A549 (cell line): ENCODE data around the gene MIB2. TPM values are rescaled to one million over a fixed set of nuclear protein-coding genes. Genes with fewer than 3 reads are reported as not detected.
"Not testable (repeated sequence)": the region's sequence is repeated elsewhere in the genome, so short reads cannot be mapped to it uniquely, and the experiment has no call there.

Experiments used
- ATAC-seq, 2 experiments: fragments of 200-7000 bp in 1 of 2; fragments of >200 bp in 1 of 2; cut with Nextera tagmentation in 1 of 2; cut with Tn5 transposase in 1 of 2; 3 replicates each; pipeline versions ENCODE4 v1.8.0 to v1.9.1; 2018 to 2020; ENCODE audit warnings: mild to moderate bottlenecking in 1 of 2, moderate library complexity in 1 of 2
- CTCF ChIA-PET: fragments of 300-600 bp; sonication (Branson Sonifier 250); formaldehyde crosslinking; extraction: SDS; loops from one replicate; lab custom pipeline; 2021; ENCODE audit warnings: antibody characterized with exemption, inconsistent platforms; lab: Yijun Ruan, JAX
- POLR2A ChIA-PET: fragments of 350-600 bp; formaldehyde crosslinking; extraction: SDS; loops from one replicate; lab custom pipeline; 2021; ENCODE audit warnings: antibody characterized with exemption, inconsistent platforms; lab: Yijun Ruan, JAX
- DNase-seq, 2 experiments: peaks; one replicate each; pipeline versions ENCODE4 v3.0.0 to v3.0.0-alpha.2; 2011 to 2016; ENCODE audit warnings: low read depth in 1 of 2, low spot score in 1 of 2
- FAIRE-seq: peaks from 2 replicates; lab custom pipeline; 2011; peaks lifted over from hg19 to GRCh38; lab: Jason Lieb, UNC
- H3K27ac ChIP-seq, 2 experiments: fragments of >200 bp; sonication (Bioruptor Twin); formaldehyde crosslinking; 3 replicates each; pipeline ENCODE4 v1.5.1; 2016 to 2017
- H3K4me1 ChIP-seq: fragments of >200 bp; sonication (Bioruptor Twin); formaldehyde crosslinking; 3 replicates; pipeline ENCODE4 v1.6.1; 2016
- H3K4me2 ChIP-seq: fragments of >200 bp; sonication (Bioruptor Twin); formaldehyde crosslinking; 3 replicates; pipeline ENCODE4 v1.6.1; 2016
- H3K4me3 ChIP-seq: fragments of >200 bp; sonication (Bioruptor Twin); formaldehyde crosslinking; 3 replicates; pipeline ENCODE4 v1.5.1; 2016
- H3K9me3 ChIP-seq: fragments of >200 bp; sonication (Bioruptor Twin); formaldehyde crosslinking; 3 replicates; pipeline ENCODE4 v1.6.1; 2016
- ATOH8 ChIP-seq: fragments of 250-450 bp; sonication (Bioruptor Pico); IDR thresholded peaks from 2 replicates; pipeline ENCODE4 v1.5.0; 2020; ENCODE audit warnings: low read depth, mild to moderate bottlenecking, moderate library complexity
- BHLHE40 ChIP-seq: IDR thresholded peaks from 2 replicates; pipeline ENCODE4 v1.6.1; 2012; ENCODE audit warnings: low read depth, low read length, inconsistent platforms
- CBX2 ChIP-seq: fragments of 200-600 bp; sonication (generic); IDR thresholded peaks from 2 replicates; pipeline ENCODE4 v1.6.1; 2016; ENCODE audit warnings: low read depth, mild to moderate bottlenecking, borderline replicate concordance
- CBX8 ChIP-seq: fragments of 200-600 bp; sonication (generic); IDR thresholded peaks from 2 replicates; pipeline ENCODE4 v1.6.1; 2016
- CHD4 ChIP-seq: fragments of 200-600 bp; sonication (generic); IDR thresholded peaks from 2 replicates; pipeline ENCODE4 v1.6.1; 2016; ENCODE audit warnings: antibody characterized with exemption, mild to moderate bottlenecking, borderline replicate concordance
- EP300 ChIP-seq, 2 experiments: fragments of >200 bp; sonication (Bioruptor Twin); formaldehyde crosslinking; IDR thresholded peaks; 2 replicates in 1 of 2; 3 replicates in 1 of 2; pipeline ENCODE4 v1.6.1; 2016 to 2017
- FOXS1 ChIP-seq: fragments of 250-450 bp; sonication (Bioruptor Pico); IDR thresholded peaks from 2 replicates; pipeline ENCODE4 v1.5.0; 2020; ENCODE audit warnings: mild to moderate bottlenecking, moderate library complexity
- GATA3 ChIP-seq: IDR thresholded peaks from 2 replicates; pipeline ENCODE4 v1.6.1; 2012; ENCODE audit warnings: borderline replicate concordance
- HEYL ChIP-seq: fragments of 250-450 bp; sonication (Bioruptor Pico); IDR thresholded peaks from 2 replicates; pipeline ENCODE4 v1.8.0; 2021; ENCODE audit warnings: mild to moderate bottlenecking, moderate library complexity
- HMGXB4 ChIP-seq: fragments of 250-450 bp; sonication (Bioruptor Pico); IDR thresholded peaks from 2 replicates; pipeline ENCODE4 v1.5.0; 2021; ENCODE audit warnings: mild to moderate bottlenecking, moderate library complexity, borderline replicate concordance
- HOXB13 ChIP-seq: fragments of 250-450 bp; sonication (Bioruptor Pico); IDR thresholded peaks from 2 replicates; pipeline ENCODE4 v1.5.0; 2020; ENCODE audit warnings: low read depth, mild to moderate bottlenecking, moderate library complexity
- JUN ChIP-seq, 2 experiments: fragments of >200 bp; sonication (Bioruptor Twin); formaldehyde crosslinking; IDR thresholded peaks; 2 replicates in 1 of 2; 3 replicates in 1 of 2; pipeline ENCODE4 v1.6.1; 2016 to 2017
- KDM1A ChIP-seq: fragments of 200-600 bp; sonication (generic); IDR thresholded peaks from 2 replicates; pipeline ENCODE4 v1.6.1; 2016; ENCODE audit warnings: low read depth, mild to moderate bottlenecking
- KDM5A ChIP-seq: fragments of 200-600 bp; sonication (generic); IDR thresholded peaks from 2 replicates; pipeline ENCODE4 v1.6.1; 2016; ENCODE audit warnings: antibody characterized with exemption, mild to moderate bottlenecking
- MAX ChIP-seq: IDR thresholded peaks from 2 replicates; pipeline ENCODE4 v1.6.1; 2012
- PHF8 ChIP-seq: fragments of 200-600 bp; sonication (generic); IDR thresholded peaks from 2 replicates; pipeline ENCODE4 v1.6.1; 2016; ENCODE audit warnings: low read depth, mild to moderate bottlenecking, antibody characterized with exemption, moderate library complexity, borderline replicate concordance
- POLR2AphosphoS2 ChIP-seq: conservative IDR thresholded peaks from 2 replicates; pipeline ENCODE4 v1.6.1; 2012; ENCODE audit warnings: low read length, improper control_type of control experiment, inconsistent platforms
- RNF2 ChIP-seq: fragments of 200-600 bp; sonication (generic); IDR thresholded peaks from 2 replicates; pipeline ENCODE4 v1.6.1; 2016; ENCODE audit warnings: low read depth, mild to moderate bottlenecking, antibody characterized with exemption, moderate library complexity, borderline replicate concordance
- SREBF2 ChIP-seq: fragments of 450-650 bp; IDR thresholded peaks from 2 replicates; pipeline ENCODE4 v1.6.1; 2014; ENCODE audit warnings: mild to moderate bottlenecking, moderate library complexity
- TP53 ChIP-seq: fragments of 250-450 bp; sonication (Bioruptor Pico); IDR thresholded peaks from 2 replicates; pipeline ENCODE4 v1.5.0; 2021; ENCODE audit warnings: mild to moderate bottlenecking, moderate library complexity
- ZNF302 ChIP-seq: fragments of 250-450 bp; sonication (Bioruptor Pico); IDR thresholded peaks from 2 replicates; pipeline ENCODE4 v1.9.0; 2021; ENCODE audit warnings: inconsistent platforms, mild to moderate bottlenecking, moderate library complexity
- ZSCAN20 ChIP-seq: fragments of 250-450 bp; sonication (Bioruptor Pico); IDR thresholded peaks from 2 replicates; pipeline ENCODE4 v1.8.0; 2022; ENCODE audit warnings: mild to moderate bottlenecking, moderate library complexity
- WGBS: methylation state at CpG from one replicate; pipeline ENCODE4 v1.1.6; 2017; ENCODE audit errors: missing lambda C conversion rate; 5-methylcytosine and 5-hydroxymethylcytosine counted together
- polyA plus RNA-seq, 4 experiments: library from polyadenylated mRNA; depleted of rRNA in 3 of 4; stranded (reverse); fragments of >200 nt; fragmentation: RNase III in 1 of 4; extraction: RNeasy Plus Mini Kit Qiagen cat#74134 plus additional on column Dnase treatment in 1 of 4; gene quantifications; 2 replicates in 3 of 4; 3 replicates in 1 of 4; pipeline ENCODE4 v1.2.3, GENCODE V29; 2011 to 2017

Gene MIB2
- polyA plus RNA-seq, 2 of the 4 experiments (the other 2 are of a cell fraction), result 5.1 to 20.0 TPM

- TF ChIP-seq RNF2, result no peak
- no peak for TF ChIP-seq TP53
Observed at GRCh38 chr1:1670866-1671265, 55.6 kb downstream of the MIB2 start (continued).

- no peak overlapping the region for H3K4me3 ChIP-seq
- H3K9me3 ChIP-seq, result no peaks in the 10 kb centered on the region
- DNase-seq (no peak), ATAC-seq (no peak)
- TF ChIP-seq KDM1A (no peak), EP300 (IDR thresholded peaks at IDR 0.05) (no peak), JUN (IDR thresholded peaks at IDR 0.05) (no peak), HEYL (no peak)
- TF ChIP-seq, all 56 proteins: peak for 0
- ChIA-PET POLR2A (no interaction called here), CTCF (no interaction called here)
- Histone ChIP-seq H3K4me1 (no peaks in the 10 kb centered on the region), H3K4me2 (no peak overlapping the region), H3K27ac (no peak overlapping the region)
- FAIRE-seq, result no peak
- WGBS, result 83% methylated on average over 18 of the region's 27 CpGs
Observed at GRCh38 chr1:1671365-1672119, 56.2 kb downstream of the MIB2 start.

GRCh38 chr1:1672181-1672965 lies 57.1 kb downstream of the MIB2 start:
- WGBS, result 86% methylated on average over 24 of the region's 25 CpGs
- no peak for TF ChIP-seq MAX
- TF ChIP-seq CHD4, result no peak
- TF ChIP-seq POLR2AphosphoS2, result no peak
- TF ChIP-seq RNF2, result no peak
- TF ChIP-seq PHF8, result no peak
- TF ChIP-seq ATOH8 (CRISPR knock-in tag), result no peak
- no peak for TF ChIP-seq CBX2
- no peak for TF ChIP-seq GATA3
- TF ChIP-seq JUN (IDR thresholded peaks at IDR 0.05), result no peak
- no peak for TF ChIP-seq SREBF2
- no peak for TF ChIP-seq KDM5A
- no peak for TF ChIP-seq FOXS1
- TF ChIP-seq CBX8, result no peak
- TF ChIP-seq BHLHE40, result no peak
- TF ChIP-seq ZSCAN20 (CRISPR knock-in tag), result no peak
- TF ChIP-seq ZNF302 (CRISPR knock-in tag), result no peak
- no peak for TF ChIP-seq HOXB13 (CRISPR knock-in tag)
- no peak for TF ChIP-seq HMGXB4 (CRISPR knock-in tag)
- CTCF ChIA-PET, result no interaction called here

GRCh38 chr1:1674806-1675205 lies 59.5 kb downstream of the MIB2 start:
- H3K27ac ChIP-seq, DNase-seq, H3K4me3 ChIP-seq, H3K4me2 ChIP-seq, H3K4me1 ChIP-seq, CTCF ChIA-PET, FAIRE-seq, ATAC-seq, POLR2A ChIA-PET, H3K9me3 ChIP-seq: not testable (repeated sequence)
- WGBS, result 84% methylated on average over 8 of the region's 21 CpGs

More at GRCh38 chr1:1672181-1672965, 57.1 kb downstream of the MIB2 start:
- H3K9me3 ChIP-seq, result no peaks in the 10 kb centered on the region
- FAIRE-seq (no peak), DNase-seq (no peak), ATAC-seq (no peak)
- H3K4me2 ChIP-seq, result no peak overlapping the region
- POLR2A ChIA-PET, result no interaction called here
- no peak overlapping the region for H3K4me3 ChIP-seq
- H3K27ac ChIP-seq, result no peak overlapping the region
- no peaks in the 10 kb centered on the region for H3K4me1 ChIP-seq

GRCh38 chr1:1675218-1675617 lies 59.9 kb downstream of the MIB2 start:
- 95% methylated on average over 7 of the region's 18 CpGs for WGBS
- H3K9me3 ChIP-seq, H3K4me2 ChIP-seq, ATAC-seq, FAIRE-seq, H3K4me1 ChIP-seq, H3K27ac ChIP-seq, H3K4me3 ChIP-seq, POLR2A ChIA-PET, DNase-seq, CTCF ChIA-PET: not testable (repeated sequence)

GRCh38 chr1:1676087-1676486 lies 60.8 kb downstream of the MIB2 start:
- DNase-seq, FAIRE-seq, H3K9me3 ChIP-seq, H3K4me1 ChIP-seq, POLR2A ChIA-PET, ATAC-seq, H3K4me3 ChIP-seq, H3K27ac ChIP-seq, H3K4me2 ChIP-seq, CTCF ChIA-PET: not testable (repeated sequence)
- WGBS, result 90% methylated on average over 2 of the region's 21 CpGs
